ENCODE data around the gene PPP2R2C.

- no peak for TF ChIP-seq CTCF (conservative IDR thresholded peaks at IDR 0.05 in 1 of 2, IDR thresholded peaks at IDR 0.05 in 1 of 2; ENCODE audit: low read depth in 1 of 2, low read length in 2 of 2)
- TF ChIP-seq EZH2 (IDR thresholded peaks at IDR 0.05; ENCODE audit: low read length, missing control alignments), result no peak
Measured at GRCh38 chr4:6471307-6472007, 957 bp downstream of the PPP2R2C start.
